Esophagus squamous epithelium (tissue), 4 donors: ENCODE results near the gene EHHADH.
"Not testable (repeated sequence)": the region's sequence is repeated elsewhere in the genome, so short reads cannot be mapped to it uniquely, and the experiment has no call there.

Experiments
- POLR2A ChIP-seq, 4 donors: fragments of 450-650 bp; IDR thresholded peaks; one replicate each; pipeline ENCODE4 v1.6.1; 2017; ENCODE audit warnings: antibody characterized with exemption in 4 of 4, mild to moderate bottlenecking in 4 of 4, moderate library complexity in 3 of 4
- TF ChIP-seq, protein P1 (sequence below), 6 experiments: fragments of 450-650 bp in 4 of 6; fragments of 200-600 bp in 2 of 6; sonication (generic) in 2 of 6; IDR thresholded peaks; one replicate each; pipeline ENCODE4 v1.5.1; 2016 to 2019; ENCODE audit warnings: antibody characterized with exemption in 6 of 6, mild to moderate bottlenecking in 4 of 6, moderate library complexity in 4 of 6

DNA sequence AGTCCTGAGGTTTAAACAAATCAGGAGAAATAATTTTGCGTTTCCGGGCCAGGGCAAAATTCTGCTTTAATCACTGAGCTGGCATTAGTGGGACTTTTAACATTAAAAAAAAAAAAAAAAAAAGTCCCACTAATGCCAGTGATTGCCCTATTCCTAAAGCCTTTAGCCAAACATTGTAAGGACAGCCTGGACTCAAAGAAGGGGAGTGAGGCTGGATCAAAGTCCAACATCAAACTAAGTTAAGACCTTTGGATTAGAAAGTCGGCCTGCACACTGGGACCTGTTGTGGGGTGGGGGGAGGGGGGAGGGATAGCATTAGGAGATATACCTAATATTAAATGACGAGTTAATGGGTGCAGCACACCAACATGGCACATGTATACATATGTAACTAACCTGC is 716 bp downstream of the EHHADH start:
- TF ChIP-seq, protein P1, sequence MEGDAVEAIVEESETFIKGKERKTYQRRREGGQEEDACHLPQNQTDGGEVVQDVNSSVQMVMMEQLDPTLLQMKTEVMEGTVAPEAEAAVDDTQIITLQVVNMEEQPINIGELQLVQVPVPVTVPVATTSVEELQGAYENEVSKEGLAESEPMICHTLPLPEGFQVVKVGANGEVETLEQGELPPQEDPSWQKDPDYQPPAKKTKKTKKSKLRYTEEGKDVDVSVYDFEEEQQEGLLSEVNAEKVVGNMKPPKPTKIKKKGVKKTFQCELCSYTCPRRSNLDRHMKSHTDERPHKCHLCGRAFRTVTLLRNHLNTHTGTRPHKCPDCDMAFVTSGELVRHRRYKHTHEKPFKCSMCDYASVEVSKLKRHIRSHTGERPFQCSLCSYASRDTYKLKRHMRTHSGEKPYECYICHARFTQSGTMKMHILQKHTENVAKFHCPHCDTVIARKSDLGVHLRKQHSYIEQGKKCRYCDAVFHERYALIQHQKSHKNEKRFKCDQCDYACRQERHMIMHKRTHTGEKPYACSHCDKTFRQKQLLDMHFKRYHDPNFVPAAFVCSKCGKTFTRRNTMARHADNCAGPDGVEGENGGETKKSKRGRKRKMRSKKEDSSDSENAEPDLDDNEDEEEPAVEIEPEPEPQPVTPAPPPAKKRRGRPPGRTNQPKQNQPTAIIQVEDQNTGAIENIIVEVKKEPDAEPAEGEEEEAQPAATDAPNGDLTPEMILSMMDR (IDR thresholded peaks at IDR 0.05): not testable (repeated sequence)
- not testable (repeated sequence) for TF ChIP-seq POLR2A (IDR thresholded peaks at IDR 0.05)
